Fibroblast of skin of right quadriceps (primary cell): ENCODE results near the gene TMC1.
A peak's percentile ranks its signal among the peaks of the same experiment; 100 is the strongest.
"Not testable (repeated sequence)": the region's sequence is repeated elsewhere in the genome, so short reads cannot be mapped to it uniquely, and the experiment has no call there.

Source experiments
- DNase-seq: peaks from one replicate; pipeline ENCODE4 v3.0.0-alpha.2; 2013

TMC1 gene

DNA sequence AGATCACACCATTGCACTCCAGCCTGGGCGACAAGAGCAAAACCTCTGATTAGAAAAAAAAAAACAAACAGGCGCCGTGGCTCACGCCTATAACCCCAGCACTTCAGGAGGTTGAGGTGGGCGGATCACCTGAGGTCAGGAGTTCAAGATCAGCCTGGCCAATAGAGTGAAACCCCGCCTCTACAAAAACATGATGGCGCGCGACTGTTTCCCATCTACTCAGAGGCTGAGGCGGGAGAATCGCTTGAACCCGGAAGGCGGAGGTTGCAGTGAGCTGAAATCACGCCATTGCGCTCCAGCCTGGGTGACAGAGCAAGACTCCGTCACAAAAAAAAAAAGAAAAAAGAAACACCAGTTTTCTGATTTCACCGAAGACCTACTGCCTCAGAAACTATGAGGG lies at the start of gene TMC1:
Gene TMC1, plus strand, starts transcription at position 193 of the 400 bp plus-strand sequence. CDS start 127,041 bp downstream, outside the sequence.
- not testable (repeated sequence) for DNase-seq

DNA sequence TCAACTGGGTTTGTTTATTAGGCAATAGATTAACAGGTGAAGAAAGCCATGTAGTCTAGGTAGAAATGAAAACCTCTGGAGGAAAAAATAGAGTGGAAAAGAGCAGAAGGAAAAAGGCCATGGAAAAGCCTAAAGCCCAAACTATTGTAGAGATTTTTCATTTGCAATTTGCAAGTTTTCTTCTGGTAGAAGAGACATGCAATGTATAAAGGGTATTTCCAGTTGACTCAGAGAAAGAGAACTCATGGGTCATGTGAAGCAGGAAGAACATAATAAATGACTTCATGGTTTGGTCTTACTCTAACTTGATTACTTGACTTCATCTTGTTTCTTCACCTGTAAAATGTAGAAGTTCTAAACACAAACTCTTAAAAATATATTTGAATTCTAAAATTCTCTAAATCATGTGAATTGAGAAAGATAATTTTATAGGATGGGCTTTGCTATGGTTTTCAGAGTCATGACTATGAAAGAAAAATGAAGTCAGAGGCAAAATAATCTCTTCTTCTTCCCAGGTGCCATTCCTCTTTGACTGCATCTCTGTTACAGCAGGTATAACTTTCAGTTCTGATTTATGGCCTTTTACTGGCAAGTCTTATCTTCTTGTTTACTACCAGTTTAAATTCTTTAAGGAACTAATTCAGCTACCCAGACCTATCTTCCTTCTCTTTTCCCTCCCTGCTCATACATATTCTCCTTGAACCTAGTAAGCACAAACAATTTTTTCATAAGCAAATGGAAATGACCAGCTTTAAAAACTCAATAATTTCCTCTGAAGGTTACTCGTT lies 47.7 kb upstream of the TMC1 start:
- DNase-seq, result peak; percentile 41

DNA sequence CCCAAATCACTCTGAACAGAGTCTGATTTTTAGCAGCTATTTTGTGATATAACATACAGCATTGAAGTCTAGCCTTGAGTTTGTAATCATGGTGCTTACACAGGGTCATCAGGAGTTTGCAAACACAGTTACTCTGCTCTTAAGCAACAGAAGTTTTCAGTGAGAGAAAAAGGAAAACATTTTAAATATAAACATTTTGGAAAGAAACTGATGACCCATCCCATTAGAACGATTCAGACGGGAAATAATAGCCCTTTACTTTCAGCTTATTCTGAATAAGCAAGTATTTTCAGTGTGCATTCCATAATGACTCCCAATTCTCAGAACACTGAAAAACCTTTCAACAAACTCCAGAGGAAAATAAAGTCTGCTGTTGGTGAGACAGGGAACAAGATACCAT lies 46.7 kb upstream of the TMC1 start:
- peak; percentile 13 for DNase-seq

DNA sequence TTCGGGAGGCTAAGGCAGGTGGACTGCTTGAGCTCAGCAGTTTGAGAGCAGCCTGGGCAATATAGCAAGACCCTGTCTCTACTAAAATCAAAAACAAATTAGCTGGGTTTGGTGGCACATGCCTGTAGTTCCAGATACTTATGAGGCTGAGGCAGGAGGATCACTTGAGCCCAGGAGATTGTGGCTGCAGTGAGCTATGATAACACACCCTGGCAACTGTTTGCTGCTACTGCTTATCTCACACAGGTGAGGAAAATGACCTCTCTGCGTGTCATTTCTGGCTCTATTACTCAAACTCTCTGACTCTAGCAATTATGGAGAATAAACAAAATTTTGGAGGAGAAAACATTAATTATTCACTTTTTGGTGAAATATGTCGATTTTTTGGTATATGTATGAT lies 45.3 kb upstream of the TMC1 start:
- no peak for DNase-seq

DNA sequence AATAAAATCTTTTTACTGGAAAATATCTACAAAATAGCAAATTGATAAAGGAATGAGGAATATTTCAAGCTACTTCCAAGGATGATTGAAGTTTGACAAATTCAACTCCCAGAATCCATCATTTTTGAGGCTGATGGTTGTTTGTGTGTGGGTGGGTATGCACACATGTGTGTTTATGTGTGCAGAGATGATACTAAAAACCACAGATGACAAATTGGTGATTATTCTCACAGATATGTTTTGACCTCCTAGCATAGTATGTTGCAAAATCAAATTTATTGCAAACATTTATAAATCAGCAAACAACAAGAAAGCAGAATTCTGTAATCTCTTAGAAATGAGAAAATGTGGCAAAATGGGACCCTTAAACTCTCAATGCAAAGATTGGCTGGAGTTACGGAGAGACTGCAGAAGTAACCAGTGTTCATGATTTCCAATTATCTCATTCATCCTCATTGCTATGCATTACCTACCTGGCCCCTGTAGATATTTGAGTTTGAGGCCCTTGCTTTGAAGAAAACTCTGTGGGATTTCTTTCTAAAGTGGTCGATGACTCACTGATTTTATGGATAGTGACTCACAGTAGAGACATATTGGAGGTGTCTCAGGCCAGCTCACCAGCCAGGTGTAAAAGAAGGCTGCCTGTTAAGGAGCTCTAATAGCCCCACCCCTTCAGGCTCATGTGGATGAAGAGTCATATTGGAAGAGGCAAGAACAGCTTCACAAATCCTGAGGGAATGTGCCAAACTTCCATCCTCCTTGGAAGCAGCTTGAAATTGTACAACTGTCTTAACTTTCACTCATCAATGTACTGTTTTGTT lies 44.6 kb upstream of the TMC1 start:
- peak; percentile 69 for DNase-seq

DNA sequence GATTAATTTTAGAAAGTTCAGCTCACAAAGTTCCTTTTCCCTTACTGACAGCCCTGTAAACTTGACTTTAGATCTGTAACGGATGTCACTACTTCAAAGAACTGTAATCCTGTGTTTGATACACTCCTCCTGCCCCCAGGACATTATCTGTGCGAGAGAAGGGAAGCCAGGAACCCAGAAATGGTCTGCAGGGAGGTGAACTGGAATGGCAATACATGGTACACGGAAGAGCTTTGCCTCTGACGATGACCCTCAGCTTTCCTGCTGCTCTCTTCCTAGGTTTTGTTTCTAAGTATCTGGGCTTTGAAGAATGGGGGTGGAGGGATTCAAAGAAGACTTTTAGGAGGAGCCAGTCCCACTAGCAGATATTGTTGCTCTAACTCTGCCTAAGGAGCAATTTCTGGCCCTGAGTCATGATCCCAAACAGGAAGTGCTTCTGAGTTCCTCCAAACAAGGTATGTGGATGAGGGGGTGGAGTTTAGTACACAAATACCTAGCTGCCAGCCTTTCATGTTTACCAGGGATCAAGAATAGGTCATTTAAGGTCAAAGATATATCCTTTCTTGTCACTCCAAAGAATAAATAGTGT lies 43.4 kb upstream of the TMC1 start:
- peak; percentile 83 for DNase-seq

DNA sequence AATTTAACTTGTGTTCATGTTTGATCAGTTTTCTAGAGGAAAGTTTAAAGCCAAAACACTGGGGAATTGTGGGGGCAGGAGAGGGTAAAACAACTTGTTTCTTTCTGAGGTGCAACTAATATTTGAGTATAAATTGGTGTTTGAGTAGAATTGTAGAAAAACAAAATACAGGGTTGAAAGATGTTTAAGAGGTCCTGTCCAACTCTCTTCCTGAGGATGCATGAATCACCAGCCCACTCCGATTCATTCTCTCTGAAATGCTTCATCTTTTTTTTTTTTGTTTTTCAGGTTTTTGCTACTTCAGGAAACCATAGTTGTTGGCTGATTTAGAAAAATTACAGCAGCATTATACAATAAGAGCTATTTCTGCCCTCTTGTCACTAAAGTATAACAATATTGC lies 42.4 kb upstream of the TMC1 start:
- DNase-seq, result peak; percentile 55

DNA sequence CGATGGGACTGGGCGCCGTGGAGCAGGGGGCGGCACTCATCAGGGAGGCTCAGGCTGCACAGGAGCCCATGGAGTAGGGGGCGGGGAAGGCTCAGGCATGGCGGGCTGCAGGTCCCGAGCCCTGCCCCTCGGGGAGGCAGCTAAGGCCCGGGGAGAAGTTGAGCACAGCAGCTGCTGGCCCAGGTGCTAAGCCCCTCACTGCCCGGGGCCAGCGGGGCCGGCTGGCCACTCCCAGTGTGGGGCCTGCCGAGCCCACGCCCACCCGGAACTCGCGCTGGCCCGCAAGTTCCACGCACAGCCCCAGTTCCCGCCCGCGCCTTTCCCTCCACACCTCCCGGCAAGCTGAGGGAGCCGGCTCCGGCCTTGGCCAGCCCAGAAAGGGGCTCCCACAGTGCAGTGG lies 41.1 kb upstream of the TMC1 start:
- DNase-seq, result not testable (repeated sequence)

DNA sequence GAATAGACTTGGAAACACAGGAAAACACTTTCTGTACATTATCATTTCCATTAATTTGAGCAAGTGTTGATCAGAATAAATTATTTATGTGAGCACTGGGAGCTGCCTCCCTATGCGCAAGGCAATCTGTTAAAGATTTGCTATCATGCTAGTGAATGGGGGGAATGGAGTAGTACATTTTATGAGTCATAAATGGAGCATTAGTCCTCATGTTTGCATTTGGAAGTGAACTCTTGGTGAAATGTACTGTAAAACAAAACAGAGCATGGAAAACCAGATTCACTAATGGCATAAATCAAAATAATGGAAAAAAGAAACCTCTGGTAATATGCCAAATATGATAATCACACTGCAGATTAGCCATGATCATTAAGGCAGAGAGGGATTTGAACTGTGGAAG lies 40.5 kb upstream of the TMC1 start:
- DNase-seq, result peak; percentile 83

DNA sequence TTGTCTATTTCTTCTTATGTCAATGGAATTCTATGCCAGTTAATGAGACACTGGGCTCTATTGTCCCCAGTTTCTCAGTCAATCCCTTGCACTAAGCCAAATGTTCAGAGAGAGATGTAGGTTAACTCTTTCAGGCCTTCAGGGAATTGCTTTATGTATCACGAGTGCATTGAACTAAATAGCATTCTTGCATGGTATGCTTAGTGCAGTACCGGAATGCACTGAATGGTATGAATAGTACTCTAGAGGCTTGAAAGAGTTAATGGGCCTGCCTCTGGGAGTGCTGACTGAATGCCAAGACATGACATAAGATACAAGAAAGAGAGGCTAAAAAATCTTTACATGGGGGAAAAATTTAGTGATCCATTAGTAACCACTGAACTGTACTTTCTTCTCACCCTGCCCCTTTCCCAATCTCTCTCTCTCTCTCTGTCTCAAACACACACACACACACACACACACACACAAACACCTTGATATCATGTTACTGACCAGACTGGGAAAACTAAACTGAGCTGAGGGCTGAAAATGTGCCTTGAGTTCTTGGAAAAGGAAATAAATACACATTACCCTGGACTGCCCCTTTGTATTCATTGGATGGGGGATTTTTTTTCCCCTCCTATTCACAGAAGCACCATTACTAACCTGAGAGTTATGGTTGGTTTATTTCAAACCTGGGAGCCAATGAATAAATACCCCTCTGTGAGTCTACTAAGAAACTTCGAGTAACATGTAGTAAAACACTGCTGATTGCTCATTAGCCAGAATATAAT lies 35.4 kb upstream of the TMC1 start:
- peak; percentile 87 for DNase-seq

DNA sequence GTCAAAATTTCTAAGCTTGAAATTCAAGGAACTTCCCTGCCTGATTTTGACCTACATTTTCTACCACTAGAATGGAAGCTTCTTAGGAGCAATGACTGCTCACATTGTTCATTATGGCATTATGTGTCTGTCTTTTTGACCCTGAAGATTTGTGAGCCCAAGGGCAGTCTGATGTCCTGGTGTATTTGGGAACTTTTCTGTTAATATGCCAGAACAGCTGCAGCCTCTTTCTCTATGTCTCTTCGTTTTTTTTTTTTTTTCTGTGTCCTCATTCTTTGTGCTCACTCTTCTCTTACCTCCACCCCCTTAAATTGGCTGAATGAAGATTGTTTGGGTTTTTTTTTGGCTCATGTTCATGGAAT lies 34.8 kb upstream of the TMC1 start:
- no peak for DNase-seq

DNA sequence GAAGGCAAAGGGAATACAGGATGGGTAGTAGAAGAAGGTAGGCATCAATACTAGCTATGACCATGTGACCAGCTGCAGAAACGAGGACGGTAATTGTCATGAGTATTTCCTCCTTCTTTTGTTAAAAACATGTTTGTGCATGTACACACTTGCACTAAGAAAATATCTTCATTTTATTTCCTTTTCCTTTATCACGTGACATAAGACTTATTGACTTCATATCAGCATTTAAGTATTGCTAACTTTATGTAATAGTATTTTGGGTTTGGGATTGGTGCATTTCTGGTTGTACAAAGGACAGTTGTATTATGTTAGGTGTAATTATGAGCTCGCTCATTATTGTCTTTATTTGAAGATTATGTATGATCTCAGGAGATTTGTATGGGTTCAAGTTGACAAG lies 33.7 kb upstream of the TMC1 start:
- DNase-seq, result not testable (repeated sequence)

DNA sequence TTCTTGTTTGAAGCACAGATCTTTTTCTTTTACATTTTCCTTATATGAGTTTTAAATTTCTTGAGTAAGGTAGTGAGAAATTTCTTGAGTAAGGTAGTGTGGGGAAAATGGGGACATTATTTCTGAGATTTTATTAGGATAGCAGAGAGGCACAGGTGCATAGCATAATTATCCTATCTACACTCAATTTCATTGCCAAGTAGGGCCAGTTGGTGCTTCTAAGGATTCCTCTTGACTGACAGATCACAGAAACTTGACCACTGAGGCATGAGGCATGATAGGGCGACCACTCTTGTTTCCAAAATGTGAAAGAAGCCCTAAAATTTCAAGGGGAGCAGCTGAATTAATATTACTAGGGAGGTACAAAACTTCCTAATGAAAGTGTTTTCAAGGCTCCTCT lies 31.4 kb upstream of the TMC1 start:
- no peak for DNase-seq

DNA sequence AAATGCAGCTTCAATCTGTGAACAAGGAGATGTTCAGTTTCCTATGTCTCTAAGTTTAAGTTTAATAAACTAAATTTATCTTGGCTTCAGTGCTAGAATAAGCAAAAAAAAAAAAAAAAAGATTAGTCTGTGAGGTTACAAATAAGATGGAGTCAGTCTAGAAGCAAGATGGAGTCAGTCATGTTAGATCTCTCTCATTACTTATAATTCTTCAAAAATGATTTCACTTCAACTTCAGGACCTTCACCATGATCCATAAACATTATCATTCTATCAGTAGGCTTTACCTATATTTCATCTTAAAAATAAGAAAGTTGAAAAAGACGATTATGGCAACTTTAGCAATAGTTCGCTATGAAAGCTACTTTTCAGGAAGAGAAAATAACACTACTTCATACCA lies 30.2 kb upstream of the TMC1 start:
- DNase-seq, result no peak

DNA sequence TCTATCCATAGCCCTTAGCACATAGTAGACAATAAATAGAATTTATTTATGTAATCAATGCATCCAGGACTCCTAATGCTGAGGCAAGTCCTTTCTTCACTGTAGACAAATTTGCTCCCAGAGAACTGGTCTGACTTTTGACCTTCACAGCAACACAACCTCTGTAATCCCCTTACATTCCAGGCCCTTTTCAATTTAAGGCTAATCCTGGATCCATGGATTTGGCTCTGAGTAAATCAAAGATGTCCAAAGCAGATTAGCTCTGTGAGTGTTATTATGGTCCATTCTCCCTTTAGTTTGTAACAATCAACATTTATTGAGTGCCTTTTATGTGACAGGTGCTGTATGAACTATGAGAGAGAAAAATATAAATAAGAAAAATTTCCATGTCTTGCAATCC lies 27.4 kb upstream of the TMC1 start:
- DNase-seq, result no peak

DNA sequence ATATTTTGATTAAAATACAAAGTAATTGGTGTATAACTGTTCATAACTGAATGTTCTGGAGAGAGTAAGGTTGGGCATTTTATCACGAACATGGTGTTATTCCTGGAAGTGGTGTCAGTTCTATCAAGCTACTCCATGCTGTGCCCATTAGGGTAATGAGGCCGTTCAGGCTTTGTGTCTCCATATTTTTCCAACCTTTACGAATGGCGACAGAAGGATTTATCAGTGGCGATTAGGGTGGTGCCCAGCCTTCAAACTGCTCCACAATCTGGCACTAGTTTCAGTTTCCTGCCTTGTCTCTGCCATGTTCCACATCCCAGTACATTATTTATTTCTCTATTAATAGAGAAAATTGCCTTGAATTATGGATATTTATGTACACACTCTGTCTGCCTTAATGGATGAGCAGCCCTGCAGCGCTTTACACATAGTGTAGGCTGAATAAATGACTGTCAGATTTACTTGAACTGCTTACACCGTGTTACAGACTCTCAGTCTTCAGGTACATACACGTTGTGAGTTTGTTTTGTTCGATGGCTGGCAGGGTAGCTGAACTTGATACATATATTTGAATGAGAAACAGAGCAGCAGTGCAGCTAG lies 23.9 kb upstream of the TMC1 start:
- no peak for DNase-seq

DNA sequence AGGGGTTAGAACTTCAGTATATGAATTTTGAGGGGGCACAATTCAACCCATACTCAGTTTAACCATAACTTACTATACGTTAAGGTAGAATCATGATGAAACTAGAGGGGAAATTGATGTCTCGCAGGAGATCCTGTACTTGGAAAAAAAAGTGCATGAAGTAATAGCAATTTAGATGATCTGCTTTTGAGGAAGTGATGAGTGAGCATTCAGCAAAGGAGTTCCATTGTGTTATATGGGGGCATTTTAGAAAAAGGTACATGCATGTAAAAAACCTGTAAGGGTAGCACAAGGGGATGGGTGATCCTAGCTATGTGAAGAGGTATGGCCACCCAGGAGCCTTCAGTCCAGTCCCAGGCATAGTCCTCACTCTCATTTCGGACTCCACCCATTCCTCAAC lies 14.8 kb upstream of the TMC1 start:
- DNase-seq, result no peak

DNA sequence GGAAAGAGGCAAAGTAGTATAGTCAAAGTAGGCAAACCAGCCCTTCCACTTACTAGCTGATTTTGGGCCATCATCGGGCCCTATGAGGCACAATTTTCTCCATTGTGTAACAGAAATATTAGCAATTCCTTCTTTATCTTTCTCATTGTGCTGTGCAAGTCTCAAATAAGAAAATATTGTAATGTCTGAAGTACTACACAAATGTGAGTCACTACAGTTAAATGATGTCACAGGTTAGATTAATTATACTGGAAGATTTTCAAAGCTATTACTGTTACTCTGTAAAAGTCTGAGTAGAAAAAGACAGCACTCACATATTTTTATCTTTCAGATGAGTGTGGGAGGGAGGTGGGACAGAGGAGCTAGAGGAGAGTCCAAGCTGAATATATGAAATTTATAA lies 12.4 kb upstream of the TMC1 start:
- peak; percentile 59 for DNase-seq

DNA sequence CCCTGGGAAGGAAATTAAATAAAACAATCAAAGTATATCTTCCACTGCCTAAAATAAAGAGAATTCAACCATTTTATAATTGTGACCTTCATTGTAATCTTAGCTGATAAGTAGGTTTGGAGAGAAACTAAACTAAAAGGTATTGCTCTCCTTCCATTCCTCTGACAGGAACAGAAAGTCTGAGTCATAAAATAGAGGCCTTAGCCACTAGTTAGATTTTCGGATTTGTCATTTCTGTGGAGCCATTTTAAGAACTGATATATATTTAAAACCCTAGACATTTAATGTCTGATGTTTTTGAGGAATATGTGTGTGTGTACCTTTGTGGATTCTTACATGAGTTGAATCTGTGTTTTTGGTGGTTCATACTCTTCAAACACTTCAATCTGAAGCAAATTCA lies 11.8 kb upstream of the TMC1 start:
- peak; percentile 28 for DNase-seq

DNA sequence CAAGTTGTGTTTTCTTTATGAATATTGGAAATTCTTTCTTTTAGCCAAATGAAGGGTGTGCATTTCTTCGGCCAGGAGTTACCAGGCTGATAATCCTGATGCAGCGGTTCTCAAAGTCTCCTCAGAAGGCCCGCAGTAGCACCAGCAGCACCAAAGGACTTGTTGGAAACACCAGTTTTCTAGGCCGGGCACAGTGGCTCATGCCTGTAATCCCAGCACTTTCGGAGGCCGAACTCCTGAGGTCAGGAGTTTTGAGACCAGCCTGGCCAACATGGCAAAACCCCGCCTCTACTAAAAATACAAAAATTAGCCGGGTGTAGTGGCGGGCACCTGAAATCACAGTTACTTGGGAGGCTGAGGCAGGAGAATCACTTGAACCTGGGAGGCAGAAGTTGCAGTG lies 397 bp upstream of the TMC1 start:
- DNase-seq, result not testable (repeated sequence)

DNA sequence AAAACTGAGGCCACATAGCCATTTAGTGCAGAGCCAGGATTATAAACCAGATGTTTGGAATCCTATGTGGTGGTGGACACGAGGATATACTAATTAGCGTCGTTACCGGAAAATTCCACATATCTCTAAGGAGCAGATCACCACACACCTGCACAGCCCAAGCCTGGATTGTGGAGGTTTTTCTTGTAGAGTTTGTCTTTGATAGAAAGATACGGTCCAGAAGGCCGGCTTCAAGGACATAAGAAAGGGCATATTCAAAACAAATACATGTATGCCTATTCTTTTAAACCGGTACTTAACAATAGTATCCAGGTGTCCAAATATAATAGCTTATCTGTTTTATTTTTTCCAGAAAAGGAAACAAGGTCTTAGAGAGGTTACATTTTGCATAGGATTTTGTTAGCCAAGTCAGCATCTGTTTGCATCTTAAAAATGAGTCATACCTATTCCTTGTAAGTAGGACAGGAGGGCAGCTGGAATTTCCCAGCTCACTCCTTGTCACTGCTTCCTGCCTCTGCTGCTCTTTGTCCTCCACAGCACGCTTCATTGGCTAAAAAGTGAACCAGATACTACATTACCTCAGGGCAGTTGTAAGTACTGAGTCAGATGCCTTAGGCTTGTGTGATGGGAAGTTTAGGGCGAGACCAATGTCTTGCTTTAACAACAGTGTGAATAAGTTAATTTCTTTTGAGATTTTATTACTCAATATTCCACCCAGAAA lies 3.6 kb downstream of the TMC1 start:
- peak; percentile 97 for DNase-seq
